H1 (cell line): ENCODE data around the gene RAP1B. TPM values are rescaled to one million over a fixed set of nuclear protein-coding genes. Genes with fewer than 3 reads are reported as not detected.

Experiments used
- CTCF ChIA-PET: fragments of 300-600 bp; sonication (Branson Sonifier 250); formaldehyde crosslinking; loops from one replicate; lab custom pipeline; 2021; ENCODE audit not compliant: partially characterized antibody; lab: Charles Lee
- POLR2A ChIA-PET: fragments of 300-600 bp; sonication (Branson Sonifier 250); formaldehyde crosslinking; loops from one replicate; lab custom pipeline; 2021; ENCODE audit warnings: inconsistent platforms; ENCODE audit not compliant: partially characterized antibody; lab: Charles Lee
- DNase-seq, 2 experiments: peaks; one replicate each; pipeline versions ENCODE4 v3.0.0 to v3.0.0-alpha.2; 2010 to 2022; ENCODE audit warnings: low spot score in 2 of 2, low read depth in 1 of 2, mixed read lengths in 1 of 2
- FAIRE-seq: peaks from 2 replicates; lab custom pipeline; 2011; peaks lifted over from hg19 to GRCh38; lab: Jason Lieb, UNC
- H2AFZ ChIP-seq: 2 replicates; pipeline ENCODE4 v1.8.1; 2012; ENCODE audit warnings: low read length, inconsistent platforms
- H2AK5ac ChIP-seq: 2 replicates; pipeline ENCODE4 v1.6.1; 2013; ENCODE audit warnings: low read depth, low read length
- H2BK120ac ChIP-seq: replicated peaks from 2 replicates; pipeline ENCODE3; 2013; ENCODE audit warnings: low read depth, low read length, inconsistent platforms
- H2BK12ac ChIP-seq: 2 replicates; pipeline ENCODE4 v1.6.1; 2013; ENCODE audit warnings: low read depth, low read length
- H2BK15ac ChIP-seq: 2 replicates; pipeline ENCODE4 v1.6.1; 2013; ENCODE audit warnings: low read length
- H2BK20ac ChIP-seq: 2 replicates; pipeline ENCODE4 v1.6.1; 2013; ENCODE audit warnings: low read length
- H2BK5ac ChIP-seq: 2 replicates; pipeline ENCODE4 v1.6.1; 2013; ENCODE audit warnings: low read depth, low read length
- H3K14ac ChIP-seq: 2 replicates; pipeline ENCODE4 v1.6.1; 2013; ENCODE audit warnings: inconsistent platforms; ENCODE audit not compliant: insufficient read length
- H3K18ac ChIP-seq: 2 replicates; pipeline ENCODE4 v1.6.1; 2013; ENCODE audit warnings: low read length; ENCODE audit errors: extremely low read depth
- H3K23ac ChIP-seq: 2 replicates; pipeline ENCODE4 v1.6.1; 2013; ENCODE audit warnings: inconsistent platforms; ENCODE audit not compliant: insufficient read length
- H3K23me2 ChIP-seq: 2 replicates; pipeline ENCODE4 v1.6.1; 2013; ENCODE audit warnings: low read depth, low read length
- H3K27ac ChIP-seq: 2 replicates; pipeline ENCODE4 v1.6.1; 2011; ENCODE audit warnings: low read depth, low read length, inconsistent platforms
- H3K27me3 ChIP-seq, 4 experiments: replicated peaks in 1 of 4; 1 replicate in 1 of 4; 2 replicates in 3 of 4; pipeline versions ENCODE4 v1.6.1 to v1.8.1; 2011 to 2013; ENCODE audit warnings: low read length in 3 of 4, mild to moderate bottlenecking in 3 of 4, inconsistent platforms in 2 of 4, mixed read lengths in 2 of 4, moderate library complexity in 1 of 4; ENCODE audit not compliant: control insufficient read depth in 3 of 4, insufficient read depth in 3 of 4; ENCODE audit errors: extremely low read depth in 1 of 4
- H3K36me3 ChIP-seq, 4 experiments: 2 replicates each; pipeline versions ENCODE4 v1.6.1 to v1.8.1; 2011 to 2013; ENCODE audit warnings: mild to moderate bottlenecking in 4 of 4, low read length in 3 of 4, moderate library complexity in 2 of 4, control low read depth in 1 of 4, inconsistent platforms in 1 of 4; ENCODE audit not compliant: insufficient read depth in 4 of 4, control insufficient read depth in 2 of 4
- H3K4ac ChIP-seq: replicated peaks from 2 replicates; pipeline ENCODE3; 2013; ENCODE audit warnings: low read length, low read depth, mixed read lengths, inconsistent platforms; ENCODE audit not compliant: insufficient read length
- H3K4me1 ChIP-seq, 4 experiments: replicated peaks in 1 of 4; 1 replicate in 1 of 4; 2 replicates in 3 of 4; pipeline versions ENCODE4 v1.6.1 to v1.8.1; 2011 to 2013; ENCODE audit warnings: low read length in 3 of 4, inconsistent platforms in 2 of 4, mixed read lengths in 1 of 4; ENCODE audit not compliant: insufficient read depth in 4 of 4, control insufficient read depth in 3 of 4
- H3K4me2 ChIP-seq, 2 experiments: 2 replicates each; pipeline versions ENCODE4 v1.6.1 to v1.8.1; 2011 to 2013; ENCODE audit warnings: low read depth in 2 of 2, low read length in 2 of 2, control low read depth in 1 of 2, inconsistent platforms in 1 of 2, mild to moderate bottlenecking in 1 of 2; ENCODE audit not compliant: insufficient read depth in 1 of 2
- H3K4me3 ChIP-seq, 4 experiments: fragments of 200-600, 300-600 bp in 1 of 4; sonication (generic), shearing (Covaris generic), sonication (Bioruptor Twin) in 1 of 4; 2 replicates each; pipeline versions ENCODE4 v1.5.1 to v1.8.1; 2011 to 2016; ENCODE audit warnings: low read length in 4 of 4, low read depth in 3 of 4, control low read depth in 2 of 4, inconsistent platforms in 2 of 4, mild to moderate bottlenecking in 2 of 4, mixed read lengths in 1 of 4, moderate library complexity in 1 of 4; ENCODE audit not compliant: insufficient read depth in 2 of 4; ENCODE audit errors: extremely low read depth in 1 of 4
- H3K56ac ChIP-seq: replicated peaks from 2 replicates; pipeline ENCODE3; 2013; ENCODE audit warnings: low read depth, mild to moderate bottlenecking, mixed read lengths, low read length, inconsistent platforms; ENCODE audit not compliant: insufficient read length
- H3K79me1 ChIP-seq: 2 replicates; pipeline ENCODE4 v1.6.1; 2013; ENCODE audit warnings: low read depth, low read length, control low read depth
- H3K79me2 ChIP-seq, 2 experiments: 2 replicates each; pipeline versions ENCODE4 v1.6.1 to v1.8.1; 2012 to 2013; ENCODE audit warnings: low read length in 2 of 2, mild to moderate bottlenecking in 2 of 2, inconsistent platforms in 1 of 2; ENCODE audit not compliant: insufficient read depth in 2 of 2, control insufficient read depth in 1 of 2
- H3K9ac ChIP-seq, 4 experiments: replicated peaks in 1 of 4; 1 replicate in 1 of 4; 2 replicates in 3 of 4; pipeline versions ENCODE4 v1.6.1 to v1.8.1; 2011 to 2013; ENCODE audit warnings: low read depth in 3 of 4, low read length in 3 of 4, control low read depth in 2 of 4, mild to moderate bottlenecking in 2 of 4, moderate library complexity in 2 of 4, inconsistent platforms in 1 of 4; ENCODE audit errors: extremely low read depth in 1 of 4
- H3K9me3 ChIP-seq, 2 experiments: 2 replicates each; pipeline versions ENCODE4 v1.6.1 to v1.8.1; 2012 to 2013; ENCODE audit warnings: mild to moderate bottlenecking in 2 of 2, moderate library complexity in 2 of 2, control low read depth in 1 of 2, inconsistent platforms in 1 of 2, low read depth in 1 of 2, low read length in 1 of 2, mixed read lengths in 1 of 2; ENCODE audit not compliant: insufficient read depth in 2 of 2
- H4K20me1 ChIP-seq, 2 experiments: replicated peaks in 1 of 2; 2 replicates each; pipeline versions ENCODE3 to v1.8.1; 2011 to 2013; ENCODE audit warnings: inconsistent platforms in 2 of 2, low read length in 2 of 2, mild to moderate bottlenecking in 1 of 2; ENCODE audit not compliant: insufficient read depth in 2 of 2, control insufficient read depth in 1 of 2
- H4K5ac ChIP-seq: 2 replicates; pipeline ENCODE4 v1.6.1; 2013; ENCODE audit warnings: low read length, low read depth, mixed read lengths, inconsistent platforms; ENCODE audit not compliant: insufficient read length
- H4K8ac ChIP-seq: 2 replicates; pipeline ENCODE4 v1.8.0; 2013; ENCODE audit warnings: mild to moderate bottlenecking, moderate library complexity, low read length, inconsistent platforms; ENCODE audit not compliant: insufficient read depth; ENCODE audit errors: extremely low read depth
- H4K91ac ChIP-seq: replicated peaks from 2 replicates; pipeline ENCODE3; 2013; ENCODE audit warnings: low read length, mixed read lengths, inconsistent platforms; ENCODE audit not compliant: insufficient read length
- CTBP2 ChIP-seq: IDR thresholded peaks from 2 replicates; pipeline ENCODE4 v1.7.0; 2011; ENCODE audit warnings: borderline replicate concordance, mild to moderate bottlenecking, moderate library complexity, mixed read lengths, low read length; ENCODE audit not compliant: insufficient read depth, insufficient read length
- EP300 ChIP-seq, 2 experiments: IDR thresholded peaks; 1 replicate in 1 of 2; 2 replicates in 1 of 2; pipeline ENCODE4 v1.6.1; 2011 to 2012; ENCODE audit warnings: low read depth in 2 of 2, low read length in 2 of 2, mild to moderate bottlenecking in 2 of 2, borderline replicate concordance in 1 of 2, inconsistent platforms in 1 of 2, moderate library complexity in 1 of 2
- EZH2 ChIP-seq: fragments of 200-600 bp; sonication (generic); IDR thresholded peaks from 2 replicates; pipeline ENCODE4 v1.7.1; 2012; ENCODE audit warnings: low read depth, mild to moderate bottlenecking, moderate library complexity, low read length, inconsistent platforms; ENCODE audit not compliant: severe bottlenecking
- JUND ChIP-seq: IDR thresholded peaks from 2 replicates; pipeline ENCODE4 v1.6.1; 2011; ENCODE audit warnings: mild to moderate bottlenecking, improper control_type of control experiment, low read length
- RFX5 ChIP-seq: IDR thresholded peaks from 2 replicates; pipeline ENCODE4 v1.6.1; 2011; ENCODE audit warnings: low read depth, low read length, improper control_type of control experiment, borderline replicate concordance
- SAP30 ChIP-seq: fragments of 300-600 bp; sonication (generic); IDR thresholded peaks from 2 replicates; pipeline ENCODE4 v1.7.1; 2012; ENCODE audit warnings: low read length, moderate library complexity, mild to moderate bottlenecking, inconsistent platforms; ENCODE audit not compliant: insufficient read depth, insufficient replicate concordance
- SP2 ChIP-seq: IDR thresholded peaks from 2 replicates; pipeline ENCODE4 v1.6.1; 2012; ENCODE audit warnings: mild to moderate bottlenecking, low read length, inconsistent platforms
- SP4 ChIP-seq: IDR thresholded peaks from 2 replicates; pipeline ENCODE4 v1.6.1; 2012; ENCODE audit warnings: low read length, inconsistent platforms
- TBP ChIP-seq: IDR thresholded peaks from 2 replicates; pipeline ENCODE4 v1.6.1; 2011; ENCODE audit warnings: low read depth, low read length, improper control_type of control experiment
- TCF12 ChIP-seq: IDR thresholded peaks from 2 replicates; pipeline ENCODE4 v1.6.1; 2011; ENCODE audit warnings: low read depth, mild to moderate bottlenecking, low read length
- polyA plus RNA-seq, 7 experiments: library from polyadenylated mRNA; depleted of rRNA in 3 of 7; stranded (reverse) in 5 of 7; unstranded in 2 of 7; fragments of >200 nt in 5 of 7; fragments of 200-250 nt in 2 of 7; gene quantifications; 1 replicate in 5 of 7; 2 replicates in 1 of 7; 4 replicates in 1 of 7; pipeline versions ENCODE4 v1.2.1 to v1.2.3, GENCODE V29; 2011 to 2013; ENCODE audit warnings: missing spikeins in 2 of 7, mixed read lengths in 2 of 7
- total RNA-seq: library from RNA; stranded (reverse); fragmentation: NEBNext Ultra II Directional; extraction: Animal tissue kit (Norgen Biotek cat#: 25700); gene quantifications from 2 replicates; pipeline ENCODE4 v1.2.1, GENCODE V29; 2021

RAP1B gene
- total and polyA plus RNA-seq, 2 of the 8 experiments (the other 6 are each of a cell fraction or from before 2014, with no cell fraction given): 61.4 to 112 TPM

GRCh38 chr12:68623059-68623458 lies 12.4 kb downstream of the RAP1B start:
- peaks cover 0 to 6% of the 10 kb centered on the region in 2 experiments; a peak in 1 of 4 replicates for H3K9me3 ChIP-seq
- TF ChIP-seq SAP30: no peak
- no peak for TF ChIP-seq RFX5
- TF ChIP-seq EP300 (IDR thresholded peaks at IDR 0.05; ENCODE audit: borderline replicate concordance in 1 of 2, low read depth in 2 of 2, low read length in 2 of 2): no peak
- no peak for TF ChIP-seq TBP
- TF ChIP-seq SP4: no peak
- no peak for TF ChIP-seq CTBP2
- TF ChIP-seq EZH2: no peak
- TF ChIP-seq SP2: no peak
- TF ChIP-seq TCF12: no peak
- no peak for TF ChIP-seq JUND
- no peak overlapping the region for H2BK5ac ChIP-seq
- no peak overlapping the region for H2BK12ac ChIP-seq
- DNase-seq: no peak
- no peak overlapping the region for H2BK15ac ChIP-seq
- H3K9ac ChIP-seq: no peak overlapping the region
- H4K91ac ChIP-seq: no peak overlapping the region
- H3K23me2 ChIP-seq: no peaks in the 10 kb centered on the region
- H3K18ac ChIP-seq: no peak overlapping the region
- H3K4me1 ChIP-seq: peaks cover 0 to 4% (median 0%) of the 10 kb centered on the region in 4 experiments; a peak in 3 of 7 replicates
- H3K4me2 ChIP-seq: no peak overlapping the region
- no peak overlapping the region for H2BK20ac ChIP-seq
- no peak overlapping the region for H4K5ac ChIP-seq
- no peak for FAIRE-seq
- peaks cover 4 to 100% of the 10 kb centered on the region in 2 experiments for H3K79me2 ChIP-seq
- no peak overlapping the region for H2BK120ac ChIP-seq
- H3K4ac ChIP-seq: no peak overlapping the region
- no peak overlapping the region for H2AFZ ChIP-seq
- H4K8ac ChIP-seq: no peak overlapping the region
- H3K14ac ChIP-seq: no peak overlapping the region
- H3K56ac ChIP-seq: no peak overlapping the region
- CTCF ChIA-PET: no interaction called here
- peaks cover 3 to 6% of the 10 kb centered on the region in 2 experiments for H4K20me1 ChIP-seq
- POLR2A ChIA-PET: no interaction called here
- H2AK5ac ChIP-seq: no peak overlapping the region
- H3K4me3 ChIP-seq: no peak overlapping the region
- no peak overlapping the region for H3K27ac ChIP-seq
- no peak overlapping the region for H3K23ac ChIP-seq
- H3K27me3 ChIP-seq: no peaks in the 10 kb centered on the region
- peaks cover 0 to 12% (median 5%) of the 10 kb centered on the region in 4 experiments; a peak in 4 of 8 replicates for H3K36me3 ChIP-seq
- 0 out of 2 replicates have a peak, but pooled peaks cover 3% of the 10 kb centered on the region for H3K79me1 ChIP-seq
